Fibroblast of skin of left quadriceps (primary cell): ENCODE results near the gene TTC28.
"Not testable (repeated sequence)": the region's sequence is repeated elsewhere in the genome, so short reads cannot be mapped to it uniquely, and the experiment has no call there.

Experiments used
- DNase-seq, 2 experiments: peaks; one replicate each; pipeline ENCODE4 v3.0.0-alpha.2; 2013; ENCODE audit warnings: low read depth in 2 of 2

TTC28 gene

GRCh38 chr22:28678170-28678569, 1.5 kb downstream of the TTC28 start:
- DNase-seq: not testable (repeated sequence)

GRCh38 chr22:28674121-28674563, 5.5 kb downstream of the TTC28 start:
- peak; percentile 57 to 61 for DNase-seq

GRCh38 chr22:28670756-28671155, 8.9 kb downstream of the TTC28 start:
- DNase-seq: no peak

- peak; percentile 78 to 83 for DNase-seq
These were observed 9.5 kb downstream of the TTC28 start for GRCh38 chr22:28670161-28670560.

GRCh38 chr22:28669387-28669786, 10.3 kb downstream of the TTC28 start:
- DNase-seq: no peak

- DNase-seq: not testable (repeated sequence)
These were observed 16.1 kb downstream of the TTC28 start for GRCh38 chr22:28663569-28663942.

GRCh38 chr22:28658448-28658847, 21.2 kb downstream of the TTC28 start:
- DNase-seq: peak in 1 of 2 experiments; percentile 24

GRCh38 chr22:28656181-28656580, 23.5 kb downstream of the TTC28 start:
- DNase-seq: no peak

GRCh38 chr22:28650463-28650862, 29.2 kb downstream of the TTC28 start:
- DNase-seq: no peak

GRCh38 chr22:28648792-28649191, 30.8 kb downstream of the TTC28 start:
- no peak for DNase-seq

- DNase-seq: no peak
These were observed 32.4 kb downstream of the TTC28 start for GRCh38 chr22:28647216-28647615.

GRCh38 chr22:28639321-28639720, 40.3 kb downstream of the TTC28 start:
- no peak for DNase-seq

GRCh38 chr22:28637225-28637624, 42.4 kb downstream of the TTC28 start:
- DNase-seq: no peak

- no peak for DNase-seq
These were observed 49.5 kb downstream of the TTC28 start for GRCh38 chr22:28630177-28630574.

- peak in 1 of 2 experiments; percentile 6 for DNase-seq
These were observed 50.0 kb downstream of the TTC28 start for GRCh38 chr22:28629420-28630176.

GRCh38 chr22:28628766-28629165, 50.9 kb downstream of the TTC28 start:
- DNase-seq: no peak

- DNase-seq: no peak
These were observed 51.8 kb downstream of the TTC28 start for GRCh38 chr22:28627791-28628190.

GRCh38 chr22:28620244-28620922, 59.3 kb downstream of the TTC28 start:
- DNase-seq: no peak

GRCh38 chr22:28619236-28619635, 60.4 kb downstream of the TTC28 start:
- DNase-seq: no peak

- DNase-seq: not testable (repeated sequence)
These were observed 64.2 kb downstream of the TTC28 start for GRCh38 chr22:28615423-28615822.

GRCh38 chr22:28609921-28610320, 69.7 kb downstream of the TTC28 start:
- no peak for DNase-seq

- DNase-seq: no peak
These were observed 71.1 kb downstream of the TTC28 start for GRCh38 chr22:28608546-28608945.

GRCh38 chr22:28607795-28608194, 71.8 kb downstream of the TTC28 start:
- no peak for DNase-seq
